ENCODE measurements around the gene CYP4F22.

GRCh38 chr19:15555759-15556633 lies 47.7 kb downstream of the CYP4F22 start:
- TF ChIP-seq EZH2 (IDR thresholded peaks at IDR 0.05; ENCODE audit: borderline replicate concordance, low read length), result no peak
- TF ChIP-seq, protein P1, sequence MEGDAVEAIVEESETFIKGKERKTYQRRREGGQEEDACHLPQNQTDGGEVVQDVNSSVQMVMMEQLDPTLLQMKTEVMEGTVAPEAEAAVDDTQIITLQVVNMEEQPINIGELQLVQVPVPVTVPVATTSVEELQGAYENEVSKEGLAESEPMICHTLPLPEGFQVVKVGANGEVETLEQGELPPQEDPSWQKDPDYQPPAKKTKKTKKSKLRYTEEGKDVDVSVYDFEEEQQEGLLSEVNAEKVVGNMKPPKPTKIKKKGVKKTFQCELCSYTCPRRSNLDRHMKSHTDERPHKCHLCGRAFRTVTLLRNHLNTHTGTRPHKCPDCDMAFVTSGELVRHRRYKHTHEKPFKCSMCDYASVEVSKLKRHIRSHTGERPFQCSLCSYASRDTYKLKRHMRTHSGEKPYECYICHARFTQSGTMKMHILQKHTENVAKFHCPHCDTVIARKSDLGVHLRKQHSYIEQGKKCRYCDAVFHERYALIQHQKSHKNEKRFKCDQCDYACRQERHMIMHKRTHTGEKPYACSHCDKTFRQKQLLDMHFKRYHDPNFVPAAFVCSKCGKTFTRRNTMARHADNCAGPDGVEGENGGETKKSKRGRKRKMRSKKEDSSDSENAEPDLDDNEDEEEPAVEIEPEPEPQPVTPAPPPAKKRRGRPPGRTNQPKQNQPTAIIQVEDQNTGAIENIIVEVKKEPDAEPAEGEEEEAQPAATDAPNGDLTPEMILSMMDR (IDR thresholded peaks at IDR 0.05; ENCODE audit: low read length), result peak; percentile 69
